Stimulated activated naive B cell treated with anti-CD40 and anti-IgM and Interleukin-4, amounts not matched to agents 10 μg/mL and 1 μg/mL and 100 μg/mL, for 72 hours (primary cell): ENCODE measurements around the gene OAS2.

ENCODE experiments used
- ATAC-seq, 2 donors: fragments of 150-1000 bp; cut with Tn5 transposase; replicated peaks; 2 replicates each; pipeline ENCODE4 v1.10.0; 2021; ENCODE audit warnings: moderate library complexity in 1 of 2
- DNase-seq: peaks from one replicate; pipeline ENCODE4 v3.0.0; 2021
- H3K27ac Mint-ChIP-seq: one replicate; pipeline ENCODE4 v1.8.0; 2022; ENCODE audit warnings: mild to moderate bottlenecking, mixed read lengths
- H3K27me3 Mint-ChIP-seq, 2 donors: one replicate each; pipeline ENCODE4 v1.8.0; 2022; ENCODE audit warnings: mixed read lengths in 2 of 2
- H3K36me3 Mint-ChIP-seq, 2 donors: one replicate each; pipeline ENCODE4 v1.8.0; 2022; ENCODE audit warnings: mixed read lengths in 2 of 2, mild to moderate bottlenecking in 1 of 2
- H3K4me1 Mint-ChIP-seq, 2 donors: one replicate each; pipeline ENCODE4 v1.8.0; 2022; ENCODE audit warnings: mixed read lengths in 2 of 2, mild to moderate bottlenecking in 1 of 2
- H3K4me3 Mint-ChIP-seq, 2 donors: one replicate each; pipeline ENCODE4 v1.8.0; 2022; ENCODE audit warnings: mild to moderate bottlenecking in 2 of 2, mixed read lengths in 2 of 2, moderate library complexity in 1 of 2
- H3K9me3 Mint-ChIP-seq, 2 donors: one replicate each; pipeline ENCODE4 v1.8.0; 2022; ENCODE audit warnings: mixed read lengths in 2 of 2, mild to moderate bottlenecking in 1 of 2

OAS2 gene

DNA sequence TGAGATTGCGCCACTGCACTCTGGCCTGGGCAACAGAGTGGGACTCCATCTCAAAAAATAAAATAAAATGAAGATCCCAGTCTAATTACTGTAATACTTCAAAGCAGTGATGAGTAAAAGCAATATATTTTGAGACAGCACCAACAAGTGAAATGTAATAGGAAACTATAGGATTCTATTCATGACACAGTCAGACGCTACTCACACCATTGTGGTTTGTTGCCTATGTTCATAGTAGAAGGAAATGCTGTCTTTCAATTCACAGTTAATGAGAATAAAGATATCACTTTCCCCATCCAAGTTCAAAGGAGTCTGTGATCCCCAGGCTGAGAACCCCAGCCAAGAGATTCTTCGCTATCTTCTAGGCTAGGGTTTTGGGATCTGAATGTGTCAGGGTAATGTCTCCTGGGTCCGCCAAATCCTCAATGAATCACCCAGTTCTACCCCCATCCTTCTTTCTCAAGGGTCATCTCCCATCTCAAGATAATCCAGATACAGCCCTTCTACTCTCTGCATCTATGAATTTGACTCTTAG is 61.7 kb downstream of the OAS2 start:
- peaks cover 6% of the 10 kb centered on the region in 2 donors for H3K4me1 Mint-ChIP-seq
- DNase-seq (no peak), ATAC-seq (no peak)
- H3K36me3 Mint-ChIP-seq, result peaks cover 3 to 9% of the 10 kb centered on the region in 2 donors
- no peak overlapping the region for H3K4me3 Mint-ChIP-seq
- no peak overlapping the region for H3K27ac Mint-ChIP-seq
- H3K27me3 Mint-ChIP-seq, result peaks cover 0 to 5% of the 10 kb centered on the region in 2 donors
- no peaks in the 10 kb centered on the region for H3K9me3 Mint-ChIP-seq

GRCh38 chr12:113040722-113041171 is 62.4 kb downstream of the OAS2 start:
- Mint-ChIP-seq H3K27ac (no peak overlapping the region), H3K9me3 (no peaks in the 10 kb centered on the region), H3K36me3 (peaks cover 3 to 9% of the 10 kb centered on the region in 2 donors), H3K27me3 (peaks cover 0 to 5% of the 10 kb centered on the region in 2 donors), H3K4me3 (no peak overlapping the region), H3K4me1 (peaks cover 6% of the 10 kb centered on the region in 2 donors)
- no peak for ATAC-seq
- no peak for DNase-seq

DNA sequence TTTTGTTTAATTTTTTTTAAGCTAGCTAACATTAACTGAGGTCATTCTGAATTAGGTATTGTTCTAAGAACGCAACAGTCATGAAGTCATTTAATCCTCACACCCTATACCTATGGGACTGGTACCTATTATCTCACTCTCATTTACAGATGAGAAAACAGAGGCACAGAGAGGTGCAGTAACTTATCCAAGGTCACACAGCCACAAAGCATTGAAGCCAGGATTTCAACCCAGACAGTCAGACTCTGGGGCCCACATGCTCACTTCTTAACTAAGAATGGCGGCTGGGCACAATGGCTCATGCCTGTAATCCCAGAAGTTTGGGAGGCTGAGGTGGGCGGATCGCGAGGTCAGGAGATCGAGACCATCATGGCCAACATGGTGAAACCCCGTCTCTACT is 63.2 kb downstream of the OAS2 start:
- DNase-seq (no peak), ATAC-seq (no peak)
- H3K36me3 Mint-ChIP-seq, result peaks cover 3 to 7% of the 10 kb centered on the region in 2 donors
- H3K27me3 Mint-ChIP-seq, result peaks cover 0 to 5% of the 10 kb centered on the region in 2 donors
- H3K4me1 Mint-ChIP-seq, result peaks cover 6% of the 10 kb centered on the region in 2 donors
- no peak overlapping the region for H3K27ac Mint-ChIP-seq
- H3K9me3 Mint-ChIP-seq, result no peaks in the 10 kb centered on the region
- no peak overlapping the region for H3K4me3 Mint-ChIP-seq

DNA sequence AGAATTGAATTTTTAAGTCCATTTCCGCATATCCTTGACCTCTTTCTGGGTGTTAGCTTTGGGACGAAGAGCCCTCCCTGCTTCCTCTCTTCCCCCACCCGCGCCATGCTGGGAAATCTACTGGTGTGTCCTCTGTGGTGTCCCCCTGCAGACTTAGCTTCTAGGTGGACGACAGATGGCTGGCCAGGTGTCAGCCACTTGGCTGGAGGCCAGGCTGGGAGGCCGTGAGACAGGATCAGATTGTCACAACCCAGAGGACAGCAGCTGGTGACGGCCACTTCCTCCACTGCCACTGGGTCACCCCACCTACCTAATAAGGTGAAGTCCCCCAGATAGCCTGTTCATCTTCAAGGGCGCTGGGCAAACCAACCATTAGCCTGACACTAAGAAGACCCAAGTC is 64.9 kb downstream of the OAS2 start:
- no peaks in the 10 kb centered on the region for H3K9me3 Mint-ChIP-seq
- no peak for DNase-seq
- H3K27ac Mint-ChIP-seq, result no peak overlapping the region
- no peak for ATAC-seq
- peaks cover 6 to 10% of the 10 kb centered on the region in 2 donors for H3K4me1 Mint-ChIP-seq
- peaks cover 0 to 5% of the 10 kb centered on the region in 2 donors for H3K27me3 Mint-ChIP-seq
- H3K36me3 Mint-ChIP-seq, result peaks cover 3 to 7% of the 10 kb centered on the region in 2 donors
- no peak overlapping the region for H3K4me3 Mint-ChIP-seq

- H3K36me3 Mint-ChIP-seq, result peaks cover 3 to 7% of the 10 kb centered on the region in 2 donors
- no peak overlapping the region for H3K4me3 Mint-ChIP-seq
- peaks cover 14 to 22% of the 10 kb centered on the region in 2 donors for H3K4me1 Mint-ChIP-seq
- no peak for DNase-seq
- H3K9me3 Mint-ChIP-seq, result no peaks in the 10 kb centered on the region
- H3K27me3 Mint-ChIP-seq, result peaks cover 0 to 5% of the 10 kb centered on the region in 2 donors
- no peak for ATAC-seq
- H3K27ac Mint-ChIP-seq, result no peak overlapping the region
Measured at GRCh38 chr12:113044516-113044915, 66.2 kb downstream of the OAS2 start.

GRCh38 chr12:113048716-113049127 is 70.4 kb downstream of the OAS2 start:
- H3K27ac Mint-ChIP-seq, result peak overlapping the region; percentile 70
- no peaks in the 10 kb centered on the region for H3K9me3 Mint-ChIP-seq
- H3K4me3 Mint-ChIP-seq, result no peak overlapping the region
- H3K4me1 Mint-ChIP-seq, result peaks cover 41 to 59% of the 10 kb centered on the region in 2 donors
- H3K36me3 Mint-ChIP-seq, result peaks cover 3% of the 10 kb centered on the region in 2 donors
- ATAC-seq (peak; percentile 67 to 78), DNase-seq (peak; percentile 49)
- no peaks in the 10 kb centered on the region for H3K27me3 Mint-ChIP-seq

DNA sequence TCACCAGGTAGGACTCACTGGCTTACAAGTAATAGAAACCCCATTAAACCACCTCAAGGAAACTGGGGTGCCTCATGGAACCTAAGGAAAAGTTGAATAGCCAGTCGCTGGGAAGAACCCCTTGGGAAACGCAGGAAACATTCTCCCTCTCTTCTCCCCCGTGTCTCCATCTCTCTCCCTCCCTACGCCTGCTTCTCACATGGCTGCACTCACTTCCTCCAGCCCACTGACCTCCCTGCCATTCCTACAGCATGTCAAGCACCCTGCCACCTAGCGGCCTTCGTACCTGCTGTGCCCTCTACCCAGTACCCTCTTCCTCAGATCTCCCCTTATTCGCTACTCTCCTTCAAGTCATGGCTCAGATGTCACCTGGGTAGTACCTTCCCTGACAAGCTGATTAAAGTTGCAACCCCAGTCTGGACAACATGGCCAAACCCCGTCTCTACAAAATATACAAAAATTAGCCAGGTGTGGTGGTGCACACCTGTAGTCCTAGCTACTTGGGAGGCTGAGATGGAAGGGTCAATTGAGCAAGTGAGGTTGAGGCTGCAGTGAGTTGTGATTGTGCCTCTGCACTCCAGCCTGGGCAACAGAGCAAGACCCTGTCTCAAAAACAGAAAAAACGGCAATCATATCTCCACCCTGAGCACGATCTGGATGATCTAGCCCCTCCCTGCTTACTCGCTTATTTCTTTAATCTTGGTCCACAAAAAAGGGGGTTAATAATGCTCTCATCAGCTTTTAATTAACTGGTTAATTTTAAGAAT is 71.8 kb downstream of the OAS2 start:
- H3K27ac Mint-ChIP-seq, result peak overlapping the region; percentile 52
- no peaks in the 10 kb centered on the region for H3K9me3 Mint-ChIP-seq
- ATAC-seq (peak; percentile 56 to 57), DNase-seq (no peak)
- no peaks in the 10 kb centered on the region for H3K27me3 Mint-ChIP-seq
- H3K36me3 Mint-ChIP-seq, result peaks cover 0 to 6% of the 10 kb centered on the region in 2 donors
- peak overlapping the region in 1 of 2 donors; percentile 4 for H3K4me3 Mint-ChIP-seq
- H3K4me1 Mint-ChIP-seq, result peaks cover 51 to 73% of the 10 kb centered on the region in 2 donors

DNA sequence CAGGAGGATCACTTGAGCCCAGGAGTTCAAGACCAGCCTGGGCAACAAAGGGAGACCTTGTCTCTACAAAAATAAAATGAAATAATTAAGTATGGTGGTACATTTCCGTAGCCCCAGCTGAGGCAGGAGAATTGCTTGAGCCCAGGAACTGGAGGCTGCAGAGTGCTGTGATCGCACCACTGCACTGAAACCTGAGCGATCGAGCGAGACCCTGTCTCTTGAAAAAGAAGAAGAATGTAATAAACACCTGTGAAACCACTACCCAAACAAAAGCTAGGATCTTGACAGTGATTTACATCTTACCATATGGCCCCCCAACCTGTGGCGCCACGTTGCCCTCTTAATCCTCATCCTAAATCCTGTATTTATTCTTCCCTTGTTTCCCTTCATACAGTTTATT is 72.5 kb downstream of the OAS2 start:
- H3K4me1 Mint-ChIP-seq, result peaks cover 56 to 79% of the 10 kb centered on the region in 2 donors
- peaks cover 0 to 6% of the 10 kb centered on the region in 2 donors for H3K36me3 Mint-ChIP-seq
- peak overlapping the region; percentile 52 for H3K27ac Mint-ChIP-seq
- no peaks in the 10 kb centered on the region for H3K9me3 Mint-ChIP-seq
- no peak for DNase-seq
- peak; percentile 61 to 65 for ATAC-seq
- peak overlapping the region in 1 of 2 donors; percentile 13 for H3K4me3 Mint-ChIP-seq
- H3K27me3 Mint-ChIP-seq, result no peaks in the 10 kb centered on the region

- DNase-seq, result no peak
- Mint-ChIP-seq H3K4me1 (peaks cover 62 to 86% of the 10 kb centered on the region in 2 donors), H3K4me3 (no peak overlapping the region), H3K36me3 (peaks cover 0 to 6% of the 10 kb centered on the region in 2 donors), H3K27me3 (no peaks in the 10 kb centered on the region), H3K9me3 (no peaks in the 10 kb centered on the region), H3K27ac (no peak overlapping the region)
- no peak for ATAC-seq
Measured at GRCh38 chr12:113051759-113052158, 73.4 kb downstream of the OAS2 start.

DNA sequence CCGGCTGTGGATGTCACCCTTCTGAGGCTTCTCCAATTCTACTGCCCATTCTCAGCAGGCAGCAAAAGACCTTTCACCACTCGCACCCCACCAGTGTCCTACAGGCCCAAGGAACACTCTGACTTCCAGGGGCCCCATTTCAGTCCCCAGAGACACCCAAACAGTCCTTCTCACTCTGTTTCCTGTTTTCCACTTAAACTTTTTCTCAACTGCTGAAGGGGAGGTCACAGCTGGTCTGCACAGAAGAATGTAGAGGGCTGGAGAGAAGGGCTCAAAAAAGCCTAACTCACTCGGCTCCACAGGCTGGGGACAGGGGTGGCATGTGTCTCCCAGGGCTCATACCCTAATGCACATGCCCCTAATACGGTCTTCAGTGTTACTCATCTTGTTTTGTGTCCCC is 74.0 kb downstream of the OAS2 start:
- H3K36me3 Mint-ChIP-seq, result peaks cover 0 to 6% of the 10 kb centered on the region in 2 donors
- H3K27ac Mint-ChIP-seq, result no peak overlapping the region

DNA sequence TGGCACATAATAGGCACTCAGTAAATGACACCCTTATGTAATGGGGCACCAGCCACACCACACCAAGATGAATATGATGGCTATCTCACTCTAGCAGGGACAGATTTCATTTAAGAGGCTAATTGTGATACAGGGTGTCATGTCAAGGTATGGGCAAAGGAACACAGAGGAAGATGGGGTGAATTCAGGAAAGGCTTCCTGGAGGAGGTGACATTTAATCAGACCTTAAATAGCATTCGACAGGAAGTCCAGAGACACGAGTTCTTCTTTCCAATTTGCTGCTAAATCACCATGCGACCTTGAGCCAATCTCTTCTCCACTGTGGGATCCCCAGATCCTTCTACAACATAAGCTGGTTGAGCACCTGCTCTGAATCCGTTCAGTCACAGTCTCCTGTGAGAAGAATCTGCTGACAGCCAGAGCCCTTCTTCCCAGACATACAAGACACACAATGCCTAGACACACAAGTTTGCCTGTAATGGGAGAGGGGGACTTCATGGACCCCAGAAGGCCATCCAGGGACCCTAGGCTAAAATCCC is 76.7 kb downstream of the OAS2 start:
- no peak for DNase-seq
- H3K27ac Mint-ChIP-seq, result peak overlapping the region; percentile 49
- no peaks in the 10 kb centered on the region for H3K27me3 Mint-ChIP-seq
- no peaks in the 10 kb centered on the region for H3K9me3 Mint-ChIP-seq
- ATAC-seq, result no peak
- H3K36me3 Mint-ChIP-seq, result peaks cover 0 to 13% of the 10 kb centered on the region in 2 donors
- peak overlapping the region in 1 of 2 donors; percentile 13 for H3K4me3 Mint-ChIP-seq
- peaks cover 48 to 64% of the 10 kb centered on the region in 2 donors for H3K4me1 Mint-ChIP-seq

More for the DNA sequence above, 74.0 kb downstream of the OAS2 start:
- Mint-ChIP-seq H3K27me3 (no peaks in the 10 kb centered on the region), H3K4me1 (peaks cover 62 to 86% of the 10 kb centered on the region in 2 donors), H3K4me3 (peak overlapping the region in 1 of 2 donors; percentile 7), H3K9me3 (no peaks in the 10 kb centered on the region)
- no peak for DNase-seq
- no peak for ATAC-seq

- Mint-ChIP-seq H3K4me3 (peak overlapping the region in 1 of 2 donors; percentile 82), H3K9me3 (no peaks in the 10 kb centered on the region), H3K27me3 (no peaks in the 10 kb centered on the region), H3K4me1 (peaks cover 42 to 57% of the 10 kb centered on the region in 2 donors), H3K36me3 (peaks cover 0 to 13% of the 10 kb centered on the region in 2 donors), H3K27ac (peak overlapping the region; percentile 90)
- ATAC-seq, result peak; percentile 5 to 8
- no peak for DNase-seq
Measured at GRCh38 chr12:113055594-113056380, 77.5 kb downstream of the OAS2 start.

GRCh38 chr12:113056381-113056630 is 78.0 kb downstream of the OAS2 start:
- Mint-ChIP-seq H3K27ac (peak overlapping the region; percentile 90), H3K27me3 (no peaks in the 10 kb centered on the region), H3K9me3 (no peaks in the 10 kb centered on the region), H3K36me3 (peaks cover 0 to 13% of the 10 kb centered on the region in 2 donors), H3K4me3 (peak overlapping the region in 1 of 2 donors; percentile 82), H3K4me1 (peaks cover 37 to 52% of the 10 kb centered on the region in 2 donors)
- ATAC-seq, result no peak
- no peak for DNase-seq
